Astrocyte of the cerebellum (primary cell): ENCODE results near the gene DPP10.

Experiments
- DNase-seq: peaks from one replicate; pipeline ENCODE4 v3.0.0-alpha.2; 2011; ENCODE audit warnings: low read depth
- H3K4me3 ChIP-seq: 2 replicates; pipeline ENCODE4 v1.5.1; 2011; ENCODE audit warnings: mild to moderate bottlenecking, low read depth, low read length, moderate library complexity
- CTCF ChIP-seq: IDR thresholded peaks from 2 replicates; pipeline ENCODE4 v1.5.1; 2012; ENCODE audit warnings: low read length, low read depth, moderate library complexity, mild to moderate bottlenecking; ENCODE audit errors: missing control alignments
- in situ Hi-C: cut with HindIII; loops from 2 replicates; pipeline ENCODE4 v1.10.0; 2017; ENCODE audit warnings: low sequenced_read_pairs

DPP10 gene

GRCh38 chr2:115161081-115161770, 718.8 kb downstream of the DPP10 start:
- H3K4me3 ChIP-seq = peak overlapping the region; percentile 15
- DNase-seq = no peak
- TF ChIP-seq CTCF = no peak
- in situ Hi-C loops = no loop called here

GRCh38 chr2:115161771-115162493, 719.5 kb downstream of the DPP10 start:
- no peak for TF ChIP-seq CTCF
- in situ Hi-C loops = no loop called here
- no peak for DNase-seq
- H3K4me3 ChIP-seq = peak overlapping the region; percentile 15

GRCh38 chr2:115162494-115163293, 720.3 kb downstream of the DPP10 start:
- no peak for TF ChIP-seq CTCF
- DNase-seq = no peak
- no peak overlapping the region for H3K4me3 ChIP-seq
- in situ Hi-C loops = no loop called here

GRCh38 chr2:115163572-115163971, 721.1 kb downstream of the DPP10 start:
- no peak for DNase-seq
- in situ Hi-C loops = no loop called here
- no peak for TF ChIP-seq CTCF
- H3K4me3 ChIP-seq = no peak overlapping the region

GRCh38 chr2:115165529-115166109, 723.2 kb downstream of the DPP10 start:
- in situ Hi-C loops = no loop called here
- H3K4me3 ChIP-seq = no peak overlapping the region
- peak; percentile 56 for TF ChIP-seq CTCF
- peak; percentile 20 for DNase-seq

GRCh38 chr2:115168457-115168856, 726.0 kb downstream of the DPP10 start:
- no peak overlapping the region for H3K4me3 ChIP-seq
- no peak for TF ChIP-seq CTCF
- DNase-seq = no peak
- in situ Hi-C loops = no loop called here
